ENCODE results near the gene KCNJ16.

Gene KCNJ16

DNA sequence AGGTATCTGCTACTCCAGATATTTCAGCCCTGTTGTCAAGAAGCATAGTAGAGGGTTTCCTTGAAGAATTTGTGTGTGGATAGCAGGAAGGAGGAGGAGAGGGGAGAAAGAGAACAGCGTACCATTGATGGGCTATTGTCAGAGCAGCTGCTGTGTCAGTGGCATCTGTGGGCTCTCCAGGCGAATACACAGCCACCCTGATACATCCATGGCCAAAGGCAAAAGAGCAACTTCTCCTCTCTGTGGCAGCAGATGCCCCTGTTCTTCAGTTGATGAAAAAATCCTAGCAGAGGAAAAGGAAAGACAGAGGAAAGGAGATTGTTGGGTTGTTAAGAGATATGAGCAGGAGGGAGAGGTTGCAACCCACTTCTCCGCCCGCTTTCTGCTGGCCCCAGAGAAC, 82.1 kb downstream of the KCNJ16 start:
- no peak overlapping the region for H3K9ac ChIP-seq (ENCODE audit: low read length)
- no peaks in the 10 kb centered on the region for H3K27me3 ChIP-seq (ENCODE audit: control insufficient read depth, insufficient read depth, low read length)
- no peaks in the 10 kb centered on the region for H3K9me3 ChIP-seq (ENCODE audit: control insufficient read depth, insufficient read depth, low read depth, low read length)

DNA sequence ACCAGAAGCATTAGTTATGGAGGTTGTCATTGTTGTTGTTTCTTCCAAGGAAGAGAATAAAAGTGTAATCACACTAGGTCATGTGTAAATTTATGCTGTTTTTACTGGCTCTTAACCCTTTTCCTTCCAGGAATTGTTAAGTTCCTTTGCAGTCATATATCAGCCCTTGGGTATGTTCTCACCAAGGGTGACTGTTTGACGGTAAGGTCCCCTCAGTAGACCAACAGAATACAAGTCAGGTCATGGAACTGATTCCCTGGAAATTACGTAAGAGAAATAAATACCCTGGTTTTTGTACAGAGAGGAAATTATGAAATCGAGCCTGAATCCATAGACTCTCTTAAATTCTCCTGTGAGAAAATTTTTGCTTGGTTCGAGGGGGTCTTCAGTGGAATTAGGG, 83.2 kb downstream of the KCNJ16 start:
- no peaks in the 10 kb centered on the region for H3K4me1 ChIP-seq (ENCODE audit: control insufficient read depth, insufficient read depth, low read length)
- no peak overlapping the region for H3K27ac ChIP-seq (ENCODE audit: low read depth, low read length)
- no peaks in the 10 kb centered on the region for H3K27me3 ChIP-seq (ENCODE audit: control insufficient read depth, insufficient read depth, low read length)

More for the DNA sequence above, 82.1 kb downstream of the KCNJ16 start:
- no peaks in the 10 kb centered on the region for H3K4me1 ChIP-seq (ENCODE audit: control insufficient read depth, insufficient read depth, low read length)
- no peaks in the 10 kb centered on the region for H3K36me3 ChIP-seq (ENCODE audit: control insufficient read depth, insufficient read depth, low read length)
- H3K4me3 ChIP-seq (ENCODE audit: low read depth, low read length) = no peak overlapping the region
- H3K27ac ChIP-seq (ENCODE audit: low read depth, low read length) = no peak overlapping the region

DNA sequence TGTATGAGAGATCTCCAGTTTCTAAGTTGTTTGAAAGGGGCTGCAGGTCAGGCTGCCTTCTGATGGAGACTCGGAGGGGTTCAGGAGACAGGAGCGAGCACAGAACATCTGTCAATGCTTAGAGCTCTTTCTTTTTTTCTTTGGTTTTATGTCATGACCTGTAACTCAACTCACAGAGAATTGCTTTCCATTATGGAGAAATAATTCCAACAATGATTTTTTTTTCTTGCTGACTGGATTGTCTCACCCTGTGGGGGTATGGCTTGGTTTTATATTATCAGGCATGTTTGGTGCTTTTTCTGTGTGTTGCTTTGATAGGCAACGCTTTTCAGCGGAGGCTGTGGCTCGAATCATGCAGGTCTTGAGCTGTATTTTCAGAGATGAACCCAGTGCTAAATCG, 83.6 kb downstream of the KCNJ16 start:
- H3K9ac ChIP-seq (ENCODE audit: low read length) = no peak overlapping the region
- no peaks in the 10 kb centered on the region for H3K36me3 ChIP-seq (ENCODE audit: control insufficient read depth, insufficient read depth, low read length)
- no peaks in the 10 kb centered on the region for H3K27me3 ChIP-seq (ENCODE audit: control insufficient read depth, insufficient read depth, low read length)
- H3K9me3 ChIP-seq (ENCODE audit: control insufficient read depth, insufficient read depth, low read depth, low read length) = no peaks in the 10 kb centered on the region
- no peak overlapping the region for H3K4me3 ChIP-seq (ENCODE audit: low read depth, low read length)
- no peak overlapping the region for H3K27ac ChIP-seq (ENCODE audit: low read depth, low read length)
- no peaks in the 10 kb centered on the region for H3K4me1 ChIP-seq (ENCODE audit: control insufficient read depth, insufficient read depth, low read length)

More for the DNA sequence above, 83.2 kb downstream of the KCNJ16 start:
- no peaks in the 10 kb centered on the region for H3K9me3 ChIP-seq (ENCODE audit: control insufficient read depth, insufficient read depth, low read depth, low read length)
- H3K4me3 ChIP-seq (ENCODE audit: low read depth, low read length) = no peak overlapping the region
- H3K9ac ChIP-seq (ENCODE audit: low read length) = no peak overlapping the region
- H3K36me3 ChIP-seq (ENCODE audit: control insufficient read depth, insufficient read depth, low read length) = no peaks in the 10 kb centered on the region

DNA sequence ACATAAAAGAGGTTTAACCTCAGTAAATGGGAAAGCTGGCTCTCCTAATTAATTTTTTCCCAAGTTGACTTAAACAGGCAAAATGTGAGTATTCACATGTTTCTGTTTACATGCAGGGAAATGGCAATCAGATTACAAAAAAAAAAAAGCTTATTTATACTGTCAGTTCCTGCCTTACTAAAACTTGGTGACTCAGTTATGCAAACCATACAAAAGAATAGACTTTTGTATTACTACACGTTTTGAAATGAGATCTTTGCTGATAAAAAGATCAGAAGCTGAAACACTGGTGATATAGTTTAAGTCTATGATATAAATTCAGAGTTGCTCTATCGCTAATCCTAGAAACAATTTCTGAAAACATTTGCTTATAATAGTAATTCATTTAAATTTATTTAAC, 85.0 kb downstream of the KCNJ16 start:
- no peaks in the 10 kb centered on the region for H3K4me1 ChIP-seq (ENCODE audit: control insufficient read depth, insufficient read depth, low read length)
- H3K27me3 ChIP-seq (ENCODE audit: control insufficient read depth, insufficient read depth, low read length) = no peaks in the 10 kb centered on the region
- no peaks in the 10 kb centered on the region for H3K9me3 ChIP-seq (ENCODE audit: control insufficient read depth, insufficient read depth, low read depth, low read length)
- H3K4me3 ChIP-seq (ENCODE audit: low read depth, low read length) = no peak overlapping the region
- H3K9ac ChIP-seq (ENCODE audit: low read length) = no peak overlapping the region
- H3K36me3 ChIP-seq (ENCODE audit: control insufficient read depth, insufficient read depth, low read length) = no peaks in the 10 kb centered on the region
- H3K27ac ChIP-seq (ENCODE audit: low read depth, low read length) = no peak overlapping the region

DNA sequence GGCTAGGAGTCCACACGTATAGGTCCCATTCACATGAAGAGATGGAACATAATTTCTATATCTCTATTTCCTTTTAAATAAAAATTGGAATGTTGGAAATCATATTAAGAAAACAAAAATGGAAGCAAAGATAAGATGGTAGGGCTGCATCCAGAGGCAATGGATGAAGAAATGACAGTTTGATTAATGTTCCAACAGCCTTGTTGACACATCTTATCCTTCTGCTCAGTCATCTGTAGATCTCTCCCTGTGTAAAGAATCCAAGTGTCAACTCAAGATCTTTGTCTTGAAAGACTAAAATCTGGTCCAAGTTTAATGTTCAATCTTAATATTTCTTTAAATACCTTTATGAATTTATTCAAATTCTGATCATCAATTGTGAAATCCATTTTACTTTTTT, 86.5 kb downstream of the KCNJ16 start:
- Histone ChIP-seq H3K27ac (ENCODE audit: low read depth, low read length) (no peak overlapping the region), H3K4me3 (ENCODE audit: low read depth, low read length) (no peak overlapping the region), H3K36me3 (ENCODE audit: control insufficient read depth, insufficient read depth, low read length) (no peaks in the 10 kb centered on the region), H3K4me1 (ENCODE audit: control insufficient read depth, insufficient read depth, low read length) (no peaks in the 10 kb centered on the region), H3K9me3 (ENCODE audit: control insufficient read depth, insufficient read depth, low read depth, low read length) (no peaks in the 10 kb centered on the region), H3K27me3 (ENCODE audit: control insufficient read depth, insufficient read depth, low read length) (no peaks in the 10 kb centered on the region), H3K9ac (ENCODE audit: low read length) (no peak overlapping the region)

DNA sequence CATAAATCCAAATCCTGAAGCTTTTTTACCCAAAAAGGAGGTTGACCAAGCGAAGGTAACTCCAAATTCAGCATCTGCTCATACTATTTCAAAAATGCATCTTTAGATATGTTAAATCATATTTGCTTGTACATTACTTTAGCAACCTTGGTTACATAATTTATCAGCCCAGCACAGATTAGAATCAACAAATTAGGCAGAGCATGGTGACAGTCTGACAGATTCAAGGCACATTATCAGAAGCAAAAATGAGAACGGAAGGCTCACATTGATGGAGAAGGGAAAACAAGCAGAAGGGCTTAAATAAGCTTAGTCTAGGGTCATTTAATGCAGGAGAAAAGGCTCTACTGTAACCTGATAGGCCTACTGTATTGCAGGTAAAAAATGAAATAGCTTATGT, 90.4 kb downstream of the KCNJ16 start:
- Histone ChIP-seq H3K9ac (ENCODE audit: low read length) (no peak overlapping the region), H3K27ac (ENCODE audit: low read depth, low read length) (no peak overlapping the region), H3K4me1 (ENCODE audit: control insufficient read depth, insufficient read depth, low read length) (peaks cover 4% of the 10 kb centered on the region; the same call in 1 of the 2 replicates), H3K4me3 (ENCODE audit: low read depth, low read length) (no peak overlapping the region), H3K27me3 (ENCODE audit: control insufficient read depth, insufficient read depth, low read length) (peaks cover 26% of the 10 kb centered on the region), H3K9me3 (ENCODE audit: control insufficient read depth, insufficient read depth, low read depth, low read length) (no peaks in the 10 kb centered on the region), H3K36me3 (ENCODE audit: control insufficient read depth, insufficient read depth, low read length) (no peaks in the 10 kb centered on the region)

DNA sequence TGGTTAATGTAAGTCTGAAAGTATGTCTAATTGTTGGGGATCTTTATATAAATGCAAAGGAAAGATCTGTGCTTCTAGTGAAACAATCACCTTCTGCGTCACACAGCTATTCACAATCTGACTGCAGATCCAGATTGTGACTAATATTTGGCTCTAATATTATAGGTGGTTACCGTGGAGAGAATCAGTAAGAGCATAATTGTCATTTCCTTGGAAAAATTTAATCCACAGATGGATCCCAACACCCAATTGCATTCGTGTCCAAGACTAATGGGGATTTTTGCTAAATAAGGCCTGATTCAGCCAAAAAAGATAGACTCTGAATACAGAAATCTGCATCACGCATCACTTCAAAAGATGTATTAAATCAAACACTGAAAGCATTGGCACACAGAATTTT, 91.6 kb downstream of the KCNJ16 start:
- Histone ChIP-seq H3K27me3 (ENCODE audit: control insufficient read depth, insufficient read depth, low read length) (peaks cover 39% of the 10 kb centered on the region), H3K36me3 (ENCODE audit: control insufficient read depth, insufficient read depth, low read length) (no peaks in the 10 kb centered on the region), H3K4me1 (ENCODE audit: control insufficient read depth, insufficient read depth, low read length) (peaks cover 8% of the 10 kb centered on the region; the same call in 1 of the 2 replicates), H3K27ac (ENCODE audit: low read depth, low read length) (no peak overlapping the region), H3K4me3 (ENCODE audit: low read depth, low read length) (no peak overlapping the region), H3K9me3 (ENCODE audit: control insufficient read depth, insufficient read depth, low read depth, low read length) (no peaks in the 10 kb centered on the region), H3K9ac (ENCODE audit: low read length) (no peak overlapping the region)

DNA sequence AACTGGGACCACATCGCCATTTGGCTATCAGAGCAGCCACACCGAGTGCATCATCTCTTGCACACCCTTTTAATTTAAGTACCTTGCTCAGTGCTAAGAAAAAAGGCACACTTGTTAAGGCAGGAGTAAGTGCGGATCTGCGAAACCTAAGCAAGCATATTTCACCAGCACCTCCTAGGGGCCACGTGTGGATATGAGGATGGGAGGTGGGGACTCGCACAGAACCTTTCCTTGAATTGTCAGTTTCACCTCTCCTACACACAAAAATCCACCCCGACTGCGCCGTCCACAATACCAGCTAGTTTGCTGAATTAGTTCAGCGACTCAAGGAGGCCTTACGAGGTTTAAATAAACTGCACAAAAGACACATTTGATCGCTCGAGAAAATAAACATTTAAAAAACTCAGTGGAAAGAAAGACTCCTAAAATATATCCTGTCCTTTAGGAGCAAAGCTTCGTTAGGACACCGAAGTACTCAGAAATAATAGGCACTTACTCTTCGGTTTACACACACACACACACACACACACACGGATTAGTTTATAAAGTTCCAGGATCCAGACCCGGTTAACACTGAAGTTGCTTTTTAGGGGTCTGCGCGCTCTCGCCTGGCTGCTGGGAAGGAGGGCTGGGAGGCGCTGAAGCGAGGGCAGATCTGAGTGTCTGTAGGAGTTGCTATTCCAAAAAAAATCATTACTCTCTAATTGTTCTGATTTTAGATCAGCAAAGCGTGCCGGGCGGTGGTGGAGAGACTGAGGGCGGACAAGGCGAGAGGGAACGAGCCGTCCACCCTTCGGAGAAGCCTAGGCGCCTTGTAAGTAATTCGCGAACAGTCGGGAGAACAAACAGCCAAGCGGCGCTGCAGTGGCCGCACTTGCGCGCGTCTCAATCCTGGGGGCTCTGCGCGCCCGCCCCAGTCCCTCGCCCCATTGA, 93.3 kb downstream of the KCNJ16 start:
- H3K4me1 ChIP-seq (ENCODE audit: control insufficient read depth, insufficient read depth, low read length) = peaks cover 8% of the 10 kb centered on the region; the same call in 1 of the 2 replicates
- no peak overlapping the region for H3K9ac ChIP-seq (ENCODE audit: low read length)
- H3K4me3 ChIP-seq (ENCODE audit: low read depth, low read length) = peak overlapping the region; percentile 92
- no peaks in the 10 kb centered on the region for H3K9me3 ChIP-seq (ENCODE audit: control insufficient read depth, insufficient read depth, low read depth, low read length)
- H3K27ac ChIP-seq (ENCODE audit: low read depth, low read length) = no peak overlapping the region
- H3K27me3 ChIP-seq (ENCODE audit: control insufficient read depth, insufficient read depth, low read length) = peaks cover 53% of the 10 kb centered on the region
- no peaks in the 10 kb centered on the region for H3K36me3 ChIP-seq (ENCODE audit: control insufficient read depth, insufficient read depth, low read length)

DNA sequence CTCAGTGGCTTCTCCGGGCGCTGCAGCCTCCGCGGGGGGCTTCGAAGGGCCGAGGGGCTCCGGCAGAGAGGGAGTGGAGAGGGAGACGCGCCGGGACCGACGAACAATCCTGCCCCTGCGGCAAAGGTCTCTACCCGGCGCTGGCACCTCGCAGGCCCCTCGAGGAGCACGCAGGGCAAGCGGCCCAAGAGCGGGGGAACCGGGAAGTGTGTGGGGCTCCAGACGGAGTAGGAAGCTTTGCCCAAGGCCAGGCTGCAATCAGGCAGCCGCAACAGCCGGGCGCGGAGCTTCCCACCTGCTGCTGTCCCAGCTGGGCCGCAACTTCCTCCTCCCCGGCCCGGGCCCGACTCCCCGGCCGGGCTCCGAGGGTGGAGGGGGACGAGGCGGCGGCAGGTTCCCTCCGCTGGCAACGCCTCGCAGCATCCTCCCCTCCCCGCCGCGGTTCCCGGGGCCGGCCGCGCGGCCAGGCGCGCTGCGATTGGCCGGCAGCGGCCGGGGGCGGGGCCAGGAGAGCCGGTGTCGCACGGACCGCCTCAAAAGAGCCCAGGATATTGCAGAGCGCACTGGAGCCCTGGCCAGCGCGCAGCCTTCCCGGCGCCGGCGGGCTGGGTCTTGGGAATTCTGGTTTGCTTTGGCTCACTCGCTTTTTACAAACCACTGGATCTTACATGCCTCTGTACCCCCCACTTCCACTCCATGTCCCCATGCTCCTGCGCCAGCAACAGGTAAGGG, 94.1 kb downstream of the KCNJ16 start, which contains the start of gene KCNJ2:
Gene KCNJ2 (plus strand): TSS at position 556 of the 732 bp plus-strand sequence. CDS start 5,508 bp downstream, outside the sequence.
- Histone ChIP-seq H3K9ac (ENCODE audit: low read length) (peak within 1 kb of the TSS; percentile 22), H3K27me3 (ENCODE audit: control insufficient read depth, insufficient read depth, low read length) (peaks cover 59% of the 10 kb centered on the region), H3K27ac (ENCODE audit: low read depth, low read length) (no peak within 1 kb of the TSS), H3K36me3 (ENCODE audit: control insufficient read depth, insufficient read depth, low read length) (no peaks in the 10 kb centered on the region), H3K9me3 (ENCODE audit: control insufficient read depth, insufficient read depth, low read depth, low read length) (no peaks in the 10 kb centered on the region), H3K4me3 (ENCODE audit: low read depth, low read length) (peak within 1 kb of the TSS; percentile 92), H3K4me1 (ENCODE audit: control insufficient read depth, insufficient read depth, low read length) (peaks cover 8% of the 10 kb centered on the region; the same call in 1 of the 2 replicates)

DNA sequence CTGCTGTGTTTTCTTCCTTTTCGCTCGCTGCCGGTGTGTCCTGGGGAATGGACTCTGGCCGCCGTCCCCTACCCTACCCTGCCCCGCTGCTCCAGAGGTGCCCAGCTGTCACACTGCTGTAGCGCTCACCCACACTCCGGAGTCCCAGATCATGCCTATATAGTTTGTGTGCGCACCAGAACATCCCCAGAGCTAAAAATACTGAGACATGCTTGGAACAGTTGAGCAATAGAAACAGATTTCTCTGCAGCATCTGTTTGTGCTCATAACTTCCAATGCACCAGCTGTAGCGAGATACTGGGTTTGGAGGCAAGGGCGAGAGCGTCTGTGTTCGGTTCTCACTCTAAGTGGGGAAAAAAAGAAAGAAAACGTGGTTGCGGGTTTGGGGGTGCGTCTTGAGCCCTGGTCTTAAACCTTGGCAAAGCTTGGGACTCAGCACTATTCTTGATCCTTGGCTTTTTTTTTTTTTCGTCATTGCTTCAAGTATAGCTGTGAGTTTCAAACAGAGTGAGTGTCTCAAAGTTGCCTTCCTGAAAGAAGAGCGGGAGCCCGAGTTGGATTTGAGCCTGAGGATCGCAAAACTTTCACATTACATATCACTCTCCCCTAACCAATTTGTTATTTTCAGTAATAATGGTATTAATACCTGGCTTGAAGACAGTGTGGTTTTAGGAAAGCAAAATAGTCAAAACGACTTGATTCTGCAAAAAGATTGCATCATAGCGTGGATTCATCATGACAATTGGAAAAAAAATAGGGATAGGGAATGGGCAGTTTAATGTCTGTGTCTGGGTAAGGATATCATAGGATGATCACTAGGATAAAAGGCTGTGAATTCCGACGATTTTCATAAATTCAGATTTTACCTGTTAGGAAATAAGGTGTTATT, 94.9 kb downstream of the KCNJ16 start:
- no peak overlapping the region for H3K27ac ChIP-seq (ENCODE audit: low read depth, low read length)
- H3K4me1 ChIP-seq (ENCODE audit: control insufficient read depth, insufficient read depth, low read length) = peaks cover 8% of the 10 kb centered on the region; the same call in 1 of the 2 replicates
- H3K27me3 ChIP-seq (ENCODE audit: control insufficient read depth, insufficient read depth, low read length) = peaks cover 62% of the 10 kb centered on the region
- no peaks in the 10 kb centered on the region for H3K36me3 ChIP-seq (ENCODE audit: control insufficient read depth, insufficient read depth, low read length)
- peak overlapping the region; percentile 22 for H3K9ac ChIP-seq (ENCODE audit: low read length)
- H3K4me3 ChIP-seq (ENCODE audit: low read depth, low read length) = peak overlapping the region; percentile 92
- H3K9me3 ChIP-seq (ENCODE audit: control insufficient read depth, insufficient read depth, low read depth, low read length) = no peaks in the 10 kb centered on the region
